H1 (cell line): ENCODE measurements around the gene KRAS.

Experiments
- ATF2 ChIP-seq: IDR thresholded peaks from 2 replicates; pipeline ENCODE4 v1.6.1; 2012; ENCODE audit warnings: low read length, inconsistent platforms
- BCL11A ChIP-seq, 2 experiments: IDR thresholded peaks; one replicate each; pipeline ENCODE4 v1.6.1; 2011; ENCODE audit warnings: low read depth in 2 of 2, low read length in 2 of 2, mild to moderate bottlenecking in 2 of 2
- CTCF ChIP-seq, 3 experiments: IDR thresholded peaks; 1 replicate in 2 of 3; 2 replicates in 1 of 3; pipeline versions ENCODE4 v1.5.1 to v1.6.1; 2011; ENCODE audit warnings: low read length in 3 of 3, mild to moderate bottlenecking in 3 of 3, inconsistent platforms in 2 of 3, low read depth in 1 of 3, moderate library complexity in 1 of 3; ENCODE audit not compliant: insufficient read depth in 1 of 3; ENCODE audit errors: control extremely low read depth in 1 of 3
- EP300 ChIP-seq, 2 experiments: IDR thresholded peaks; 1 replicate in 1 of 2; 2 replicates in 1 of 2; pipeline ENCODE4 v1.6.1; 2011 to 2012; ENCODE audit warnings: low read depth in 2 of 2, low read length in 2 of 2, mild to moderate bottlenecking in 2 of 2, borderline replicate concordance in 1 of 2, inconsistent platforms in 1 of 2, moderate library complexity in 1 of 2
- MAX ChIP-seq: IDR thresholded peaks from 2 replicates; pipeline ENCODE4 v1.6.1; 2012; ENCODE audit warnings: inconsistent platforms
- POLR2AphosphoS5 ChIP-seq: IDR thresholded peaks from 2 replicates; pipeline ENCODE4 v1.6.1; 2011; ENCODE audit warnings: low read depth, low read length
- SP1 ChIP-seq: IDR thresholded peaks from 2 replicates; pipeline ENCODE4 v1.6.1; 2011; ENCODE audit warnings: low read depth, low read length
- TAF1 ChIP-seq: IDR thresholded peaks from 2 replicates; pipeline ENCODE4 v1.6.1; 2011; ENCODE audit warnings: mild to moderate bottlenecking, low read depth, low read length

DNA sequence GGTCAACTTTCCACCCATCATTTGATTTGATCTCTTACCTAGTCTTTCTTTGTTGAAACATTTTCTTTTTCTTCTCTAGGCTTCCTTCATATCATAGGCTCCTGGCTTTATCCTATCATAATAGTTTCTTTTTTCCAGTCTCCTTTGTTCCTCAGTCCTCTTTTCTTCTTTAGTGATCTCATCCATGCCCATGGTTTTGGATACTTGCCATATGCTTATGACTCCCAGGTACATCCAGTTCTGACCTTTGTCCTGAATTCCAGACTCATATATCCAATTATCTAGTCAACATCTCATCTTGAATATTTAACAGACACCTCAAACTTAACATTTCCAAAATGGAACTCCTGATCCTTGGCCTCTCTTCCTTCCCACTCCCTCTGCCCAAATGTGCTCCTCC, 36.1 kb upstream of the KRAS start:
- TF ChIP-seq TAF1: no peak
- no peak for TF ChIP-seq CTCF (IDR thresholded peaks at IDR 0.05; ENCODE audit: control extremely low read depth in 1 of 3, insufficient read depth in 1 of 3, low read depth in 1 of 3, low read length in 3 of 3)
- TF ChIP-seq SP1: no peak
- no peak for TF ChIP-seq POLR2AphosphoS5
- no peak for TF ChIP-seq EP300 (IDR thresholded peaks at IDR 0.05; ENCODE audit: borderline replicate concordance in 1 of 2, low read depth in 2 of 2, low read length in 2 of 2)
- TF ChIP-seq MAX: no peak
- no peak for TF ChIP-seq BCL11A (IDR thresholded peaks at IDR 0.05; ENCODE audit: low read depth in 2 of 2, low read length in 2 of 2)
- no peak for TF ChIP-seq ATF2
